SU-DHL-6 (cell line): Measurements from ENCODE around the gene ASXL1.
"Not testable (repeated sequence)": the region's sequence is repeated elsewhere in the genome, so short reads cannot be mapped to it uniquely, and the experiment has no call there.

Source experiments
- H2AFZ ChIP-seq: fragments of 200-600 bp; sonication (generic); 2 replicates; pipeline ENCODE4 v1.6.1; 2014; ENCODE audit warnings: low read depth, mild to moderate bottlenecking, moderate library complexity, mixed read lengths, antibody characterized with exemption, low read length; ENCODE audit not compliant: severe bottlenecking
- H3F3A ChIP-seq: fragments of 200-600 bp; shearing (Covaris generic); 2 replicates; pipeline ENCODE4 v1.6.0; 2016; ENCODE audit warnings: antibody characterized with exemption, mild to moderate bottlenecking; ENCODE audit not compliant: insufficient read depth
- H3K27ac ChIP-seq: fragments of 200-600 bp; sonication (generic); 2 replicates; pipeline ENCODE4 v1.5.1; 2016; ENCODE audit warnings: low read depth, mild to moderate bottlenecking, low read length, moderate library complexity, mixed read lengths
- H3K27me3 ChIP-seq: fragments of 200-600 bp; sonication (generic), shearing (Covaris generic); 2 replicates; pipeline ENCODE4 v1.6.0; 2014; ENCODE audit warnings: mild to moderate bottlenecking, low read length
- H3K36me3 ChIP-seq: fragments of 200-600 bp; sonication (generic); 2 replicates; pipeline ENCODE4 v1.6.1; 2014; ENCODE audit warnings: mild to moderate bottlenecking, low read length, mixed read lengths
- H3K4me2 ChIP-seq: fragments of 300-600, 200-600 bp; shearing (Covaris generic), sonication (generic); 2 replicates; pipeline ENCODE4 v1.6.0; 2014; ENCODE audit warnings: low read length, low read depth, mild to moderate bottlenecking; ENCODE audit not compliant: poor library complexity, severe bottlenecking
- H3K4me3 ChIP-seq: fragments of 200-600 bp; sonication (generic); 2 replicates; pipeline ENCODE4 v1.5.1; 2014; ENCODE audit warnings: antibody characterized with exemption, low read length, mild to moderate bottlenecking, mixed read lengths; ENCODE audit not compliant: insufficient read depth, poor library complexity, severe bottlenecking
- H3K79me2 ChIP-seq: fragments of 200-600 bp; sonication (generic); 2 replicates; pipeline ENCODE4 v1.6.1; 2014; ENCODE audit warnings: mild to moderate bottlenecking, low read length, moderate library complexity; ENCODE audit not compliant: insufficient read depth
- H3K9ac ChIP-seq: fragments of 200-600 bp; sonication (generic); 2 replicates; pipeline ENCODE4 v1.7.0; 2014; ENCODE audit warnings: mild to moderate bottlenecking, low read length
- H3K9me2 ChIP-seq: fragments of 200-600 bp; sonication (generic); replicated peaks from 2 replicates; pipeline ENCODE4 v1.6.1; 2014; ENCODE audit warnings: low read length; ENCODE audit not compliant: insufficient read depth
- H3K9me3 ChIP-seq: fragments of 200-600 bp; sonication (generic); 2 replicates; pipeline ENCODE4 v1.6.1; 2014; ENCODE audit warnings: low read length, mixed read lengths; ENCODE audit not compliant: insufficient read depth
- H4K20me1 ChIP-seq: fragments of 200-600 bp; sonication (generic); 2 replicates; pipeline ENCODE4 v1.6.1; 2014; ENCODE audit warnings: low read depth, mild to moderate bottlenecking, antibody characterized with exemption, low read length, moderate library complexity, mixed read lengths
- CTCF ChIP-seq: fragments of 200-600 bp; sonication (generic); IDR thresholded peaks from one replicate; pipeline ENCODE4 v1.5.1; 2017; ENCODE audit warnings: antibody characterized with exemption, mild to moderate bottlenecking, low read length, moderate library complexity; ENCODE audit not compliant: insufficient read depth, poor library complexity, severe bottlenecking
- EZH2phosphoT487 ChIP-seq: fragments of 200-600 bp; sonication (generic), shearing (Covaris generic); conservative IDR thresholded peaks from 2 replicates; pipeline ENCODE4 v1.6.1; 2018; ENCODE audit warnings: mild to moderate bottlenecking, antibody characterized with exemption, low read length, moderate library complexity, mixed read lengths

Gene ASXL1

GRCh38 chr20:32319100-32319499 lies 39.0 kb upstream of the ASXL1 start:
- TF ChIP-seq CTCF (no peak), EZH2phosphoT487 (no peak)
- Histone ChIP-seq H3K79me2 (peaks cover 10% of the 10 kb centered on the region), H4K20me1 (no peaks in the 10 kb centered on the region), H3K9ac (no peak overlapping the region), H3K36me3 (peaks cover 17% of the 10 kb centered on the region; the same call in 1 of the 2 replicates), H3K27me3 (no peaks in the 10 kb centered on the region), H2AFZ (no peak overlapping the region), H3F3A (peaks cover 22% of the 10 kb centered on the region), H3K9me2 (no peaks in the 10 kb centered on the region), H3K27ac (no peak overlapping the region), H3K4me2 (no peak overlapping the region), H3K4me3 (no peak overlapping the region), H3K9me3 (no peaks in the 10 kb centered on the region)

GRCh38 chr20:32320305-32320704 lies 37.8 kb upstream of the ASXL1 start:
- Histone ChIP-seq H3K79me2 (peaks cover 2% of the 10 kb centered on the region; the same call in 1 of the 2 replicates), H3K9me2 (no peaks in the 10 kb centered on the region), H3K4me2 (no peak overlapping the region), H3F3A (peaks cover 25% of the 10 kb centered on the region), H3K27me3 (no peaks in the 10 kb centered on the region), H3K27ac (no peak overlapping the region), H4K20me1 (no peaks in the 10 kb centered on the region), H3K9me3 (no peaks in the 10 kb centered on the region), H3K9ac (no peak overlapping the region), H3K4me3 (no peak overlapping the region), H2AFZ (no peak overlapping the region), H3K36me3 (peaks cover 17% of the 10 kb centered on the region; the same call in 1 of the 2 replicates)
- TF ChIP-seq CTCF (no peak), EZH2phosphoT487 (no peak)

- Histone ChIP-seq H3K36me3 (peaks cover 17% of the 10 kb centered on the region; the same call in 1 of the 2 replicates), H3F3A (peaks cover 25% of the 10 kb centered on the region), H3K9ac (no peak overlapping the region), H3K79me2 (no peaks in the 10 kb centered on the region), H3K27ac (peak overlapping the region; percentile 11; the same call in 1 of the 2 replicates), H3K27me3 (no peaks in the 10 kb centered on the region), H3K9me2 (no peaks in the 10 kb centered on the region), H3K4me2 (no peak overlapping the region), H4K20me1 (no peaks in the 10 kb centered on the region), H2AFZ (no peak overlapping the region), H3K9me3 (no peaks in the 10 kb centered on the region), H3K4me3 (no peak overlapping the region)
- TF ChIP-seq CTCF: no peak
- no peak for TF ChIP-seq EZH2phosphoT487
Observed at GRCh38 chr20:32321390-32321789, 36.7 kb upstream of the ASXL1 start.

- not testable (repeated sequence) for H2AFZ ChIP-seq, H3K4me3 ChIP-seq, H3K79me2 ChIP-seq, H3K4me2 ChIP-seq, H3K27me3 ChIP-seq, H3K9me2 ChIP-seq, H3K9ac ChIP-seq, H3K9me3 ChIP-seq, H4K20me1 ChIP-seq
- Histone ChIP-seq H3F3A (peaks cover 24% of the 10 kb centered on the region), H3K36me3 (peaks cover 15% of the 10 kb centered on the region; the same call in 1 of the 2 replicates), H3K27ac (peak overlapping the region; percentile 11; the same call in 1 of the 2 replicates)
Observed at GRCh38 chr20:32322260-32322659, 35.9 kb upstream of the ASXL1 start.

- H3K27ac ChIP-seq, H3K27me3 ChIP-seq, H3K9ac ChIP-seq, H3K9me3 ChIP-seq, H3K9me2 ChIP-seq, H3K36me3 ChIP-seq, H3K4me2 ChIP-seq, H2AFZ ChIP-seq, H4K20me1 ChIP-seq, H3K4me3 ChIP-seq, H3K79me2 ChIP-seq: not testable (repeated sequence)
- H3F3A ChIP-seq: peaks cover 16% of the 10 kb centered on the region
Observed at GRCh38 chr20:32323761-32324160, 34.4 kb upstream of the ASXL1 start.
